H54 (cell line): ENCODE results near the gene WNT1.

Experiments
- DNase-seq: peaks from one replicate; pipeline ENCODE4 v3.0.0; 2011; ENCODE audit warnings: low spot score, mixed read lengths; ENCODE audit not compliant: insufficient read length
- FAIRE-seq: peaks from 3 replicates; lab custom pipeline; 2011; peaks lifted over from hg19 to GRCh38; lab: Jason Lieb, UNC
- POLR2A ChIP-seq: IDR thresholded peaks from 2 replicates; pipeline ENCODE4 v1.6.1; 2011; ENCODE audit warnings: low read depth, mild to moderate bottlenecking, low read length

Gene WNT1

DNA sequence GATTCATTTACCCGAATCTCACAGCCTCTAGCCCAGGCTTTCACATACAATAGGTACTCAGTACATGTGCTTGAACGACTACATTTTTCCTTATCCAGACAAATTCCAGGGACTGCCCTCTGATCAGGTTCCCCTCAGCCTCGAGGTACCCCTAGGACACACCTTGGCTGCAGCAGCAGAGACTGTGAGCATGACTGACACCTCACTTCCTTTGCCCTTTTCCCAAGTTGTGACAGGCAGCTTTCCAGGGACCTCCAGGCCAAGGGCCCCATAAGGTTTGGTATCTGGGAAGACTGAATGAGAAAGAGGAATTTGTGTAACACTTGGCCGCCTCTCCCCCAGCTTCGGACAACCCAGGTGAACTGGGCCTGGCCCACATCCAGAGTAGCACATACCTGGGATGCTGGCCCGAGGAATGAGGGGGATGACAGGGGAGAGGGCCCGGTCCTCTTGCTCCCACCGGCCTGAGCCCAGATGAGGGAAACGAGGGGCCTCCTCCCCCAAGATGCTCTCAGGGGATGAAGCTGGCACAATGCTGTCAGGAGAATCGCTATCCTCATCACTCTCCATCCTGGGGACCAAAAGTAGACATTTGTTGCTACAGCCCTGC, 50.6 kb downstream of the WNT1 start:
- FAIRE-seq (no peak), DNase-seq (no peak)
- TF ChIP-seq POLR2A, result no peak

DNA sequence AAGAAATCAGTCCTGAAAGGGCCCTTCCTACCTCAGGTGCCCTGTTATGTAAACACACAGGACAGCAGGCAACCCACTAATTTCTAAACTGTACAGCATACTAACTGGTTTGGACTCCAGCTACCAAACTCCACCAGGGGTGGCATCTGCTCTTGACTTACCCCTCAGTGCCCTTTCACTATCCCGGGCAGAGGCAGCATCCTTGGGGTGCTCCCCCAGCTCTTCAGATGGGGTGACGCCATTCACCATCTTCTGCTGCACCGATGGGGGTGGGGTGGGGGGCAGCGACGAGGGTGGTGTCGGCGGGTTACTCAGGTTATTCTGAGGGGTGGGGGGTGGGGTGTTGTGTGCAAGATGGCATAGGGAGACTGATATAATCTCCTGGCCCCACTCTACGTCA, 52.0 kb downstream of the WNT1 start:
- no peak for FAIRE-seq
- no peak for DNase-seq
- no peak for TF ChIP-seq POLR2A

DNA sequence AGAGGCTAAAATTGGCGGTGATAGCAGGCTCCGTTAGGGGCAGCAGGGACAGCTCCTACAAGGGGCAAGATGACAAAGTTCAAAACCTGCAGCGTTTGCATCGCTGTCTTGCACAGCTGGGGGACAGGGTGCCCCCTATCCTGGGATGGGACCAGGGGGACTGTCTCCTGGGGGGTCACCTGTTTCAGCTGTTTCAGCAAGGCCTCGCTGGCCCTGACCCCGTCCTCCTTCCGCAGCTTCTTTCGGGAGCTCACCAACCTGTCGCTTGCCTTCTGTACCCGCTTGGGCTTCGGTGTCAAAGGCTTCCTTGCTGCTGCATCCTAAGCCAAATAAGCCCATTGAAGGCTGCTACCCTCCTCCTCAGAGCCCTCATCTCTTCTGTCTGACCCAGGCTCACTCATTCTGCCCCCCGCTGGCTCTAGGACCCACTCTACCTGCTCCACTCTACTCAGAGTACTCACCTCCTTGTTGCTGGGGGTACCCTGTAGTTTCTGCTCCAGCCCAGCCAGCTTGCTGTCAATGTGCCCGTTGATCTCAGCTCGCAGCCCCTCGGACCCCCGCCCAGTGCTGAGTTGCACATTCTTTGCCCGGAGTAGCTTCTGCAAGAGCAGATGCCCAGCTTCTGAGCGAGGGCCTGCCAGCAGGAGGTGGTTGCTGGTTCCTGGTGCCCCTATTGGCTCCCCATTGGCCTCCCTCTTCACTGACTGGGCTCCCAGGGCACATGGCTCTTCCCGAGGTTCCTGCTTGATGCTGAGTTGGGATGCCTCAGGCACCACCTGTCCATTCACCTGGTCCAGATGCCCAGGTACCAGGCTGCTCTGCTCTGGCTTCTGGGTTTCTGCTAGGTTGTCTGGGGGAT, 52.8 kb downstream of the WNT1 start:
- no peak for TF ChIP-seq POLR2A
- FAIRE-seq, result no peak
- DNase-seq, result no peak

DNA sequence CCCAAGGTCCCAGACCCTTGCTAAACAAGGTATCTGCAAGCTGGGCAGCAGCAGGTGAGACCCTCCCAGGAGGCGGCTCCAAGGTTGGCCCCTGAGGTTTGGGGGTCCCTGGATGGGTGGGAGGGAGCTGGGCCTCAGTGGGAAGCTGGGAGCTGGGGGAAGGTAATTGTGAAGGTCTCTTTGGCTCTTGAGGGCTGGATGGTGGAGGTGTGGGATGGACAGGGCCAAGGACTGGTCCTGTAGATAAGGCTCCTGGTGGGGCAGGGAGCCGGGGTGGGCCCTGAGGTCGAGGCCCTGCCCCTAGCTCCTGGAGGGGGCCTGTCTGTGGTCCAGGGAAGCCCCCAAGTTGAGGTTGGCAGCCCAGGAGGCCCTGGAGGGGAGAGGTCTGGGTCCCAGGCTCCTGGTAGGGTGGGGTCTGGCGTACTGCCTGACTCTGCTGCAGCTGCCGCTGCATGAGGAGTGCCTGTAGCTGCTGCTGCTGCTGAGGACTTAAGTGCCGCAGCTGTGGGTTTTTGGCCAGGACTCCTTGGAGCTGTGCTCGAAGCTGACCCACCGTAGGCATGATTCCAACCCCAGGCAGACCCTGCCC, 53.5 kb downstream of the WNT1 start:
- DNase-seq (no peak), FAIRE-seq (no peak)

More for the DNA sequence above, 53.5 kb downstream of the WNT1 start:
- TF ChIP-seq POLR2A, result no peak
